D341Med (cell line): ENCODE data around the gene CD109.
"Not testable (repeated sequence)": the region's sequence is repeated elsewhere in the genome, so short reads cannot be mapped to it uniquely, and the experiment has no call there.

Experiments used
- DNase-seq: peaks from one replicate; pipeline ENCODE4 v3.0.0; 2012; ENCODE audit warnings: low spot score

Gene CD109

GRCh38 chr6:73688351-73688750 lies 7.7 kb upstream of the CD109 start:
- DNase-seq = no peak

DNA sequence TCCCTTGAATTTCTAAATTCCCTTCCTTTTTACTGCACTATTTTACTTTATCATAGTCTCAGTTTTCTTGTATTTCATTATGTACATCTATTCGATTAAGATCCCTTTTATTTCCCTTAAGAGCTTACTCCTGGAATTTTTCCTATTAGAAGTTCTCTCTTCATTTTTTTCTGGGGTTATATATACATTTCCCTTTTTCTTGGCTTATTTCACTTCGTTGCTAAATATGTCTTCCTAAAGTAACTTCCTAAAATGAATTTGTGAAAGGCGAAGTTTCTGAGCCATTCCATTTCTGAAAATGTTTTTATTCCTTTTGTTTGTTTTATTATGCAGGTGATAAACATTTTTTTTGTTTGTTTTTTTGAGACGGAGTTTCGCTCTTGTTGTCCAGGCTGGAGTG lies 5.9 kb upstream of the CD109 start:
- DNase-seq = no peak

- DNase-seq = no peak
These were observed 4.5 kb upstream of the CD109 start for GRCh38 chr6:73691512-73691911.

GRCh38 chr6:73694711-73695411 lies 1.1 kb upstream of the CD109 start:
- DNase-seq = no peak

DNA sequence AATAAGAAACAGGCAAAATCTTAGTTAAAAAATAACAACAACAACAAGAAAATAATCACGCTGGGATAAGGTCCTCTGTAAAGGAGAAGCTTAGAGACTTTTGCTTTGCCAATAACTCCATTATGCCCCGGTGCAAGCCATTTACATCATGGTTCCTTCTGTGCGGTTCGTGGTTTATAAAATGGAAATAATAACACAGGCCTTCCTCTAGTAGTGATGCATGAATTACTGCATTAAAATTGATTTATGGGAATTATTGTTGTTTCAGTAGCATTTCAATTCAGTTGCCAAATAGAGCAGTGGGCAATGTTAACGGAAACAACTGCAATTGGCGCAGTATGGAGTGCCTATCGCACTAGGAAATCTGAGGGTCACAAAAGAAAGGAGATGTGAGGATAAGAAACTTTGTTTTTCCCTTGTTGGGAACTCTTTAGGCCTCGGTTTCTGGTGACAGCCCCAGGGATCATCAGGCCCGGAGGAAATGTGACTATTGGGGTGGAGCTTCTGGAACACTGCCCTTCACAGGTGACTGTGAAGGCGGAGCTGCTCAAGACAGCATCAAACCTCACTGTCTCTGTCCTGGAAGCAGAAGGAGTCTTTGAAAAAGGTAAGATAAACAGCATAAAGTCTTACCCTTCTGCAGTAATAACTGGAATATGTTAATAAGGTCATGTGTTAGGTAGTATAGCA lies 1.1 kb downstream of the CD109 start:
- DNase-seq = no peak

GRCh38 chr6:73699676-73700459 lies 3.9 kb downstream of the CD109 start:
- DNase-seq = no peak

DNA sequence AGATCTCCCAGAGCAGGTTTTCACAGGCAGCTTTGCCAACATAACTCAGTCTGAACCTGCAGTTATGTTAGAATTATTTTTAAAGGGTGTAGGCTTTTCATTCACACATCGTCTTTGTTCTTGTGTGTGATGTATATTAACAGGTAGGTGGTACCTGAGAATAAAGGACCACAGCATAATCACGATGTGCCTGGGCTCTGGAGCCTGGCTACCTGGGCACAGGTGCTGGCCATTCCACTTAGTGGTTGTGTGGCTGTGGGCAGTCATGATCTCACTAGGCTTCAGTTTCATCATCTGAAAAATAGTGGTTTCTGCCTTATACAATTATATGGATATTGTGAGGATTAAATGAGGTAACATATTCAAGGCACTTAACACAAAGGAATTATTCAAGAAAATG lies 6.4 kb downstream of the CD109 start:
- no peak for DNase-seq

DNA sequence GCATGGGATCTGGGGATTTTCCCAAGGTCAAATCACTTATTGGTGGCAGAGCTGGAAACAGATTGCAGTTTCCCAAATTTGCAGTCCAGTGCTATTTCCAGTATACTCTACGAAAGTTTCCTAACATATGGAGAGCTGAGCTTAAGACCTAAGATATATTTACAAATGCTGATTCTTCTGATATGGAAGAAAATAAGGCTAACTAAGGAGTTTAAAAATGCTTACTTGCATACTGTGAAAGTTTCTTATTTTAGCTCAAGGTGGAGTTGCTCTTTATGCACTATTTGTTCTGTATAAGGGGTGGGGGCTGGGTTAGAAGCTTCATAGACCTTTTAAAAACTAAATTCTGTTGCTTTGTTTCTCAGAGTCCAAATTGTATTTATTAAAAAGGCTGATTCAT lies 7.5 kb downstream of the CD109 start:
- DNase-seq = no peak

DNA sequence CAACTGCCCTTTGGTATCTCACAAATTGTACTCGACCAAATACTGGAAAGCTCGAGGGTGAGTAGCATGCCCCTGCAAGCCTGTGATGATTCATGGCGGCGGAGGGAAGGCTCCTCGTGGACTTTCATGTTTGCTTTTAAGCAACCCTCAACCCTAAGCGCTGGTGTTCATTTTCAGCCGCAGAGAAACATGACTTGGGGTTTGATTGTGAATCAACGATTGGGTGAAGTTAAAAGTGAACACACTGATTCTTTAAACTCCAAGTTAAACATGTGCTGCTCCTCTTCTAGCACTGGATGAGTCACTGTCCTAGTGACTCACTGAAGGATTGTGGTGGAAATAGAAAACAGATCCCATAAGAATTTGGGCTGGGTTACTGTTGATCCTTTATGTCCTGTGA lies 8.3 kb downstream of the CD109 start:
- DNase-seq = no peak

DNA sequence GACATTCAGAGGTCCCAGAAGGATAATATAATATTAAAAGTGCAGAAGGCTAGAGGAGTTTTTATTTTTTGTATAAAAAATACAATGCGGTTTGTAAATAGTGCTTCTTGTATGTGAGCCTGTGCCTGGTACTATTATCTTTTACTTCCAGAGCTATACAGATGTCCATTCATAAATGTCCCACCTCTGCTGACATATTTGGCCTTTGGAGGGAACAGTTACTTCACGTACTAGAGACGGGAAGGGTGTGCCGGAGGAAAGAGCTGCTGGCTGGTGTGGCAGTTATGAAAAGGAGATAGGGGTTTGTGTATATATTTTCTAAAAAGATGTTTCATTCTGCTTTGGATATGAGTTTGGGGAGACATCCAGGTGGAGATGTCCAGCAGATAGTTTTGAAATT lies 8.8 kb downstream of the CD109 start:
- DNase-seq = no peak

DNA sequence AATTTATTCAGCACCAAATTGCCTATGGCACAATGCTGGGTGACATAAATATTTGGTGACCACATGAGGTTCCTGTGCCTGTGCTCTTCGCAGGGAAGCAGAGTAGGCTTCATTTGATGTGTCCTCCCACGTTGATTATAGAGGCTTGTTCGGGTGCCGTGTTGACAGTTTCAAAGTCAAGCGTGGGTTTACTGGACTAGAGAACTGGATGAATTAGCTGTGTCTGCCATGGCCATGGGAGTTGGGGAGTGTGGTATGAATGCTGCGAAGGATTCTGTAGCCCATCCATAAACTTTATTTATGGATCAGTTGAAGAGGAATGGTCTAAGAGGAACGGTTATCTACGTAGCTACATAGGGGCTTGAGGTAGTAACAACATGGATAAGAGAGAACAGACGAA lies 11.0 kb downstream of the CD109 start:
- no peak for DNase-seq

GRCh38 chr6:73710470-73710869 lies 14.5 kb downstream of the CD109 start:
- no peak for DNase-seq

DNA sequence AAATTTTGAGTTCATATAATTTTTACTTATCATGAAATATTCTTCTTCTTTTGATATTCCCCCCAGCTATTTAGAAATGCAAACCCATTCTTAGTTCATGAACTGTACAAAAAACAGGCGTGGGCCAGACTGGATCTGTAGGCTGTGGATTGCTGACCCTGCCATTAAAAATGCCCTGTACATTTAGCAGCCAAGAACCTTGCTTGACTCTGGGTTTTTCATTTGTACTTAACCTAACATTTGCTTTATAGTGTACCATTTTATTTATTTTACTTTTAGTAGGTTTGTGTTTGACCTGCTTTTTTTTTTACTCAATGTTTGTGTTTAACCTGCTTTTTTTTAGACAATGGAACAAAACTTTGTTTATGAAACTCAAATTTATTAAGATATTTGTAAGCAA lies 14.9 kb downstream of the CD109 start:
- DNase-seq = no peak

GRCh38 chr6:73712535-73713173 lies 16.7 kb downstream of the CD109 start:
- no peak for DNase-seq

DNA sequence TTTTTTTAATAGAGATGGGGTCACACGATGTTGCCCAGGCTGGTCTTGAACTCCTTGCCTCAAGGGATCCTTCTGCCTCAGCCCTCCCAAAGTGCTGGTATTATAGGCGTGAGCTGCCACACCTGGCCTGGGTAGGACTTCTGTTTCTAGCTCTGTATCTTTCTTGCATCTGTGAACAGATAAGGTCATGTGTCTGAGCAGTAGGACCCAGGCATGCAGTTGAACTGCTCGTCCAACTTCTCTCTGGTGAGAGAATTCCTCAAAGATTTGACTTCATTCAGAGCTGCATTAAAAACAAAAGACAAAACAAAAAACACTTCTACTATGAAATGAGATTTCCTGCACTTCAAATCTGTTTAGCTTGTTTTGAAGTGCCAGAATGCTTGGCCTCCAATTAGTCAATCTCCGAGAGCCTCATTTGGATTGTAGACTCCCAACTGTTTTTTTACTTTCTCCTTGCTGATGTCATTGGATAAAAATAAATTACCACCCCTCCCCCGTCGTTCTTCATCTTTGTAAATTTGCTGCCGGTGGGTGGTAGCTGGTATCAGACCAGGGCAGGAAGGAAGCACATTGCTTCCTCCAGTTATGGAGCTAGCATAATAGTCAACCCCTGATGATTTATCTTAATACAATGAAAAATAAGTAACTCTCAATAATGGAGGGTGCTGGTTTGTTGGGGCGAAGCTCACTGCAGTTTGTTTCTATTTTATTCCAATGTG lies 17.6 kb downstream of the CD109 start:
- no peak for DNase-seq

DNA sequence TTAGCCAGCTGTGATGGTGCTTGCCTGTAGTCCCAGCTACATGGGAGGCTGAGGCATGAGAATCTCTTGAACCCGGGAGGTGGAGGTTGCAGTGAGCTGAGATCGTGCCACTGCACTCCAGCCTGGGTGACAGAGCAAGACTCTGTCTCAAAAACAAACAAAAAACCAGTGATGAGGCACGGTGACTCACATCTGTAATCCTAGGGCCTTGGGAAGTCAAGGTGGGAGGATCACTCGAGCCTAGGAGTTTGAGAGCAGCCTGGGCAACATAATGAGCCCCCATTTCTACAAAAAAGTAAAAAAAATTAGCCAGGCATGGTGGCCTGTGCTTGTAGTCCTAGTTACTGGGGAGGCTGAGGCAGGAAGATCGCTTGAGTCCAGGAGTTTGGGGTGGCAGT lies 19.1 kb downstream of the CD109 start:
- not testable (repeated sequence) for DNase-seq

- DNase-seq = no peak
These were observed 23.0 kb downstream of the CD109 start for GRCh38 chr6:73719046-73719445.

DNA sequence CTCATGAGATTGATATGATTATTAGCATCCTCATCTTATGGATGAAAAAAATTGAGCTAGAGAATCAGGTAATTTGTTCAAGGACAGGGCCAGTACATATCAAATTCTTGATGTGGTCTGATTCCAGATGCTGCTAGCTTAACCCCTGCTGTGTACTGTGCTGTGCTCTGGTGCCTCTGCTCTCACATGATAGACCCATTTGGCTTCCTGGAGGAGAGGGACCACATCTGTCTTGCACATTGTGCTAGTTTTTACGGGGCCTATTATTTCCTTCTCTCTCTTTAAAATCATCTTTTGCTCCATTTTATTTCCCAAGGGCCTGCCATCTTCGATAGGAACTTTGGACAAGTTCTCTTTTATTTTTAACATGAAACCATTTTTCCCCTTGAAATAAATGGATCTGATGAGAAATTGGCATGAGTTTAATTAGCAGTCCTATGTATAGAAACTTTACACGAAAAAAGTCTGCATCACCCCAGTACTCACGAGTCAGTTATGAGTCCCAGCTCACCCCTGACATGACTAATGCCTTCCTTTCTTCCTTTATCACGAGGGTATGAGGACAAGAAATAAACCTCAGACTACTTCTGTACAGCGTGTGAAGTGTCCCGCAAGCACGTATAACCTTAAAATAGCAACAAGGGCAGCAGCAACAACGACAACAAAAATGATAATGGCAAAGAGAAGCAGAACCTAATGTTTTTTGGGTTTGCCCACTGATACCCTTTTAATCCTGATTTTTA lies 26.5 kb downstream of the CD109 start:
- no peak for DNase-seq

DNA sequence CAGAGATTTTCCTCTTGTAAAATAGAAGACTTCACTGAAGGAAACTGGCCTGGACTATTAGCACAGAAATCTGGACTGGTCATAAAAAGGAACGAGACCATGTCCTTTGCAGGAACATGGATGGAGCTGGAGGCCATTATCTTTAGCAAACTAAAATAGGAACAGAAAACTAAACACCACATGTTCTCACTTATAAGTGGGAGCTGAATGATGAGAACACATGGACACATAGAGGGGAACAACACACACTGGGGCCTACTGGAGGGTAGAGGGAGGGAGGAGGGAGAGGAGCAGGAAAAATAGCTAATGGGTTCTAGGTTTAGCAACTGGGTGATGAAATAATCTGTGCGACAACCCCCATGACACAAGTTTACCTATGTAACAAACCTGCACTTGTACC lies 27.5 kb downstream of the CD109 start:
- not testable (repeated sequence) for DNase-seq

DNA sequence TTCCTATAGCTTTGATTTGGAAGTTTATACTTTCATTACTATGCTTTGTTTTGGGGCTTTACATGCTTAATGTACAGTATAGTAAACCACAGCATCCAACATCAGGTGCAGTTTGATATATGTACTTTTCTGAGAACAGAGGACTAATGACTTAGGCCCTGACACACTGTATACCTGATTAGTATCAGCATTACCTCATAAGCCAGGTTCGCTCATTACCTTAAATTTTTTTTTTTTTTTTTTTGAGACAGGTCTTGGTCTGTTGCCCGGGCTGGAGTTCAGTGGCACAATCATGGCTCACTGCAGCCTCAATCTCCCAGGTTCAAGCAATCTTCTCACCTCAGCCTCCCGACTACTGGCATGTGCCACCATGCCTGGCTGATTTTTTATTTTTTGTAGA lies 28.4 kb downstream of the CD109 start:
- no peak for DNase-seq

GRCh38 chr6:73725192-73725591 lies 29.2 kb downstream of the CD109 start:
- not testable (repeated sequence) for DNase-seq
